Erythroblast (primary cell): Measurements from ENCODE around the gene HDGFL2.

Source experiments
- GATA1 ChIP-seq: IDR thresholded peaks from 2 replicates; pipeline ENCODE4 v1.6.1; 2011; ENCODE audit warnings: low read depth, mild to moderate bottlenecking, control low read depth, low read length, moderate library complexity
- POLR2A ChIP-seq: IDR thresholded peaks from 2 replicates; pipeline ENCODE4 v1.6.1; 2011; ENCODE audit warnings: mild to moderate bottlenecking, low read length

GRCh38 chr19:4429771-4430171 is 42.3 kb upstream of the HDGFL2 start:
- TF ChIP-seq POLR2A (no peak), GATA1 (no peak)
